SH-SY5Y (cell line): Measurements from ENCODE around the gene WBP11.

Experiments used
- GATA2 ChIP-seq: IDR thresholded peaks from 2 replicates; pipeline ENCODE4 v1.6.1; 2011; ENCODE audit warnings: mild to moderate bottlenecking, low read depth, low read length
- GATA3 ChIP-seq: IDR thresholded peaks from 2 replicates; pipeline ENCODE4 v1.6.1; 2011; ENCODE audit warnings: low read depth, mild to moderate bottlenecking, low read length, moderate library complexity

DNA sequence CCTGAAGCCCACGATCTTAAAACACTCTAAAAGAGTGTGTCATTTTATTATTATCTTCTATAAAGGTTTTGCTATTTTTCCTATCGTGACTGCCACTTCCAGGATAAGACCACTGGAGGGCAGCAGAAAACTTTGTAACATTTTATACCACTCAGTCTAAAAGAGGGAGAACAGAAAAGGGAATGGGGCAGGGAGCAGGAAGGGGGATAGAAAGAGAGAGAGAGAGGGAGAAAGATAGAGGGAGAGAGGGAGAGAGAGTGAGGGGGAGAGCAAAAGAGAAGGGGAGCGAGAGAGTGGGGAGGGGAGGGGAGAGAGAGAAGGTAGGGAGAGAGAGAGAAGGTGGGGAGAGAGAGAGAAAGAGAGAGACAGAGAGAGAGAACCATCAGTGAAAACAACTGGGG, 42.1 kb upstream of the WBP11 start:
- no peak for TF ChIP-seq GATA3
- no peak for TF ChIP-seq GATA2
